ENCODE data around the gene CAPN8.

CAPN8 gene

DNA sequence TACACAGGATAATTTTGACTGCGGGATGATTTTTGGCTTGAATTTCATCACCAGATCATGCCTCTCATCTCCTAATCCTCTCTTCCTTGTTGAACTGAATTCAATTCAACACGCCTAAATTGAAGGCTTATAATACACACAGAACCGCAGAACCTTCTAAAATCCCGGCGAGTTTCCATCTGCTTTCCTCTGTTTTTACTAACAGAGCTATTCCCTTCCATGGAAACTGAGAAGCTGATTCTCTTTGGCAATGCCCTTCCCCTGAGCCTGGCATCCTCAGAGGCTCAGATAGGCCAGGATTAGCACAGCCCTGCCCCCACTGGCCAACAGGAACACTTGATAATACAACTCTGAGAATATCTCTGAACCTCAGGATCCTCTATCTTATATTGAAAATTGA is 130.2 kb downstream of the CAPN8 start:
- Histone ChIP-seq H4K20me1 (ENCODE audit: control insufficient read depth, insufficient read depth, low read depth, low read length) (no peaks in the 10 kb centered on the region), H3K27me3 (ENCODE audit: control insufficient read depth, low read length) (peaks cover 2% of the 10 kb centered on the region; the same call in 1 of the 2 replicates), H3K9me2 (replicated peaks; ENCODE audit: control insufficient read depth, low read length) (no peaks in the 10 kb centered on the region), H3K4me2 (ENCODE audit: low read length) (no peak overlapping the region), H3F3A (ENCODE audit: control insufficient read depth, insufficient read depth) (no peaks in the 10 kb centered on the region), H3K4me1 (ENCODE audit: control insufficient read depth, low read length) (no peaks in the 10 kb centered on the region), H3K27ac (ENCODE audit: low read depth, low read length) (no peak overlapping the region), H3K9me3 (ENCODE audit: control insufficient read depth, insufficient read depth, low read length) (no peaks in the 10 kb centered on the region), H3K79me2 (ENCODE audit: control insufficient read depth, low read length) (no peaks in the 10 kb centered on the region), H3K36me3 (ENCODE audit: control insufficient read depth, low read length) (no peaks in the 10 kb centered on the region), H3K4me3 (ENCODE audit: low read length) (no peak overlapping the region)
- no peak for TF ChIP-seq EZH2phosphoT487 (IDR thresholded peaks at IDR 0.05; ENCODE audit: borderline replicate concordance, low read length)
- TF ChIP-seq, protein P1, sequence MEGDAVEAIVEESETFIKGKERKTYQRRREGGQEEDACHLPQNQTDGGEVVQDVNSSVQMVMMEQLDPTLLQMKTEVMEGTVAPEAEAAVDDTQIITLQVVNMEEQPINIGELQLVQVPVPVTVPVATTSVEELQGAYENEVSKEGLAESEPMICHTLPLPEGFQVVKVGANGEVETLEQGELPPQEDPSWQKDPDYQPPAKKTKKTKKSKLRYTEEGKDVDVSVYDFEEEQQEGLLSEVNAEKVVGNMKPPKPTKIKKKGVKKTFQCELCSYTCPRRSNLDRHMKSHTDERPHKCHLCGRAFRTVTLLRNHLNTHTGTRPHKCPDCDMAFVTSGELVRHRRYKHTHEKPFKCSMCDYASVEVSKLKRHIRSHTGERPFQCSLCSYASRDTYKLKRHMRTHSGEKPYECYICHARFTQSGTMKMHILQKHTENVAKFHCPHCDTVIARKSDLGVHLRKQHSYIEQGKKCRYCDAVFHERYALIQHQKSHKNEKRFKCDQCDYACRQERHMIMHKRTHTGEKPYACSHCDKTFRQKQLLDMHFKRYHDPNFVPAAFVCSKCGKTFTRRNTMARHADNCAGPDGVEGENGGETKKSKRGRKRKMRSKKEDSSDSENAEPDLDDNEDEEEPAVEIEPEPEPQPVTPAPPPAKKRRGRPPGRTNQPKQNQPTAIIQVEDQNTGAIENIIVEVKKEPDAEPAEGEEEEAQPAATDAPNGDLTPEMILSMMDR (IDR thresholded peaks at IDR 0.05; ENCODE audit: low read depth, low read length, poor library complexity, severe bottlenecking): no peak

DNA sequence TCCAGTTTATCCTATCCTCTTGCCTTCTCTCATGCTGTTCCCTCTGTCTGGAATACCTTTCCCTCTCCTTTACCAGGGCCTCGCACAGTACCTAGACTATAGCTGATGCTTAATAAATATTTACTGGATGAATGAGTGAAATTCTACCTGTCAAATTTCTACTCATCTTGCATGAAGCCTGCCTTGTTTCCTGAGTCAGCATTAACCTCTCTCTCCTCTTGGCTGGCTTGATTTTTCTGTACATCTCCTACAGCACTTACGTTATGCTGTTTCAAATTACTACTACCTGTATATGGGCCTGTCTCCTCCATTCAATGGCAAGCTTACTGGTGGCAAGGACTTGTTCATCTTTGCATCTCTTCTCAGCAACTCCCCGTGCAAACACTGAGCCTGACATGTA is 130.8 kb downstream of the CAPN8 start:
- Histone ChIP-seq H4K20me1 (ENCODE audit: control insufficient read depth, insufficient read depth, low read depth, low read length) (no peaks in the 10 kb centered on the region), H3K4me3 (ENCODE audit: low read length) (no peak overlapping the region), H3K36me3 (ENCODE audit: control insufficient read depth, low read length) (no peaks in the 10 kb centered on the region), H3K79me2 (ENCODE audit: control insufficient read depth, low read length) (no peaks in the 10 kb centered on the region), H3F3A (ENCODE audit: control insufficient read depth, insufficient read depth) (no peaks in the 10 kb centered on the region), H3K27me3 (ENCODE audit: control insufficient read depth, low read length) (peaks cover 1% of the 10 kb centered on the region; the same call in 1 of the 2 replicates), H3K9me2 (replicated peaks; ENCODE audit: control insufficient read depth, low read length) (no peaks in the 10 kb centered on the region), H3K9me3 (ENCODE audit: control insufficient read depth, insufficient read depth, low read length) (no peaks in the 10 kb centered on the region), H3K4me1 (ENCODE audit: control insufficient read depth, low read length) (no peaks in the 10 kb centered on the region), H3K4me2 (ENCODE audit: low read length) (no peak overlapping the region), H3K27ac (ENCODE audit: low read depth, low read length) (no peak overlapping the region)
- no peak for TF ChIP-seq EZH2phosphoT487 (IDR thresholded peaks at IDR 0.05; ENCODE audit: borderline replicate concordance, low read length)
- TF ChIP-seq, protein P1 (IDR thresholded peaks at IDR 0.05; ENCODE audit: low read depth, low read length, poor library complexity, severe bottlenecking): no peak

DNA sequence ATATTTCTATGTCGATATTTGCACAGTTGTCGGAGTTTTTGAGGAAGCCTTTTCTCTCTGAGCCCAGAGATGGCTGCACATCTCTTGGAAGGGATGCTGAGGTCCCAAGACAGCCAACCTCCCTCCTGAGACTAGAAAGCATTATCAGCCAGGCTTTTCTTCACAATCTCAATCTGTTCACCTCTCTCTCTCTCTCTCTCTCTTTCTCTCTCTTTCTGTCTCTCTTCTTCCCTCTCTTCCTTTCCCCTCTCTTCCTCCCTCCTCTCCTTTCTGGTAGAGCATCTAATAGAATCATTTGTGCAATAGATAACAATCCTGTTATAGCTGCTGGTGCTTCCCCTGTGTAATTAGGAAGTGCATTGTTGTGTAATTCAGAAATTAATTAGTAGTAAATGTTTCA is 131.8 kb downstream of the CAPN8 start:
- Histone ChIP-seq H3K9me3 (ENCODE audit: control insufficient read depth, insufficient read depth, low read length) (no peaks in the 10 kb centered on the region), H3K79me2 (ENCODE audit: control insufficient read depth, low read length) (no peaks in the 10 kb centered on the region), H3K27ac (ENCODE audit: low read depth, low read length) (no peak overlapping the region), H3K9me2 (replicated peaks; ENCODE audit: control insufficient read depth, low read length) (no peaks in the 10 kb centered on the region), H3K27me3 (ENCODE audit: control insufficient read depth, low read length) (no peaks in the 10 kb centered on the region), H3K4me3 (ENCODE audit: low read length) (no peak overlapping the region), H3K36me3 (ENCODE audit: control insufficient read depth, low read length) (no peaks in the 10 kb centered on the region), H3K4me2 (ENCODE audit: low read length) (no peak overlapping the region), H3K4me1 (ENCODE audit: control insufficient read depth, low read length) (no peaks in the 10 kb centered on the region), H4K20me1 (ENCODE audit: control insufficient read depth, insufficient read depth, low read depth, low read length) (no peaks in the 10 kb centered on the region), H3F3A (ENCODE audit: control insufficient read depth, insufficient read depth) (no peaks in the 10 kb centered on the region)
- TF ChIP-seq, protein P1 (IDR thresholded peaks at IDR 0.05; ENCODE audit: low read depth, low read length, poor library complexity, severe bottlenecking): no peak
- TF ChIP-seq EZH2phosphoT487 (IDR thresholded peaks at IDR 0.05; ENCODE audit: borderline replicate concordance, low read length): no peak
